ENCODE measurements around the gene CDHR3. TPM values are rescaled to one million over a fixed set of nuclear protein-coding genes. Genes with fewer than 3 reads are reported as not detected.

Gene CDHR3
- total and polyA plus RNA-seq, 2 of the 8 experiments (the other 6 are each of a cell fraction or from before 2014, with no cell fraction given) = 6.4 to 6.8 TPM

- TF ChIP-seq CHD7 (IDR thresholded peaks at IDR 0.05; ENCODE audit: insufficient replicate concordance, low read length) (no peak), CHD1 (IDR thresholded peaks at IDR 0.05; ENCODE audit: low read depth, low read length) (no peak), SP4 (IDR thresholded peaks at IDR 0.05; ENCODE audit: low read length) (no peak), CBX5 (IDR thresholded peaks at IDR 0.05; ENCODE audit: low read depth, low read length) (no peak), YY1 (IDR thresholded peaks at IDR 0.05; ENCODE audit: low read depth, low read length) (no peak), POLR2AphosphoS5 (IDR thresholded peaks at IDR 0.05; ENCODE audit: low read depth, low read length) (no peak), RFX5 (IDR thresholded peaks at IDR 0.05; ENCODE audit: borderline replicate concordance, low read depth, low read length) (no peak), CBX8 (IDR thresholded peaks at IDR 0.05; ENCODE audit: borderline replicate concordance, low read depth, low read length) (no peak), RAD21 (IDR thresholded peaks at IDR 0.05 in 1 of 2, conservative IDR thresholded peaks at IDR 0.05 in 1 of 2; ENCODE audit: low read depth in 2 of 2, low read length in 2 of 2) (no peak), KDM5A (IDR thresholded peaks at IDR 0.05; ENCODE audit: low read length) (no peak), BACH1 (IDR thresholded peaks at IDR 0.05; ENCODE audit: low read length) (no peak), RBBP5 (IDR thresholded peaks at IDR 0.05; ENCODE audit: borderline replicate concordance, low read depth, low read length) (no peak), FOSL1 (IDR thresholded peaks at IDR 0.05; ENCODE audit: insufficient read depth, low read depth, low read length) (no peak)
Observed at GRCh38 chr7:106036004-106036403, 72.9 kb downstream of the CDHR3 start (continued).
